H9 (cell line): ENCODE data around the gene TIMM10B. TPM values are rescaled to one million over a fixed set of nuclear protein-coding genes. Genes with fewer than 3 reads are reported as not detected.

Experiments
- DNase-seq: peaks from one replicate; pipeline ENCODE4 v3.0.0-alpha.2; 2017
- H2AFZ ChIP-seq: one replicate; pipeline ENCODE4 v1.6.1; 2013; ENCODE audit warnings: mild to moderate bottlenecking, low read length, control low read depth, moderate library complexity
- H2AK5ac ChIP-seq: 2 replicates; pipeline ENCODE4 v1.6.1; 2013; ENCODE audit warnings: low read length, control low read depth, mixed read lengths; ENCODE audit not compliant: insufficient read length
- H2BK120ac ChIP-seq: one replicate; pipeline ENCODE4 v1.6.1; 2013; ENCODE audit warnings: low read depth, mild to moderate bottlenecking, low read length, control low read depth, inconsistent platforms; ENCODE audit not compliant: poor library complexity, severe bottlenecking
- H2BK12ac ChIP-seq: 2 replicates; pipeline ENCODE4 v1.6.1; 2013; ENCODE audit warnings: low read length, control low read depth, mixed read lengths, low read depth; ENCODE audit not compliant: insufficient read length
- H2BK15ac ChIP-seq: 2 replicates; pipeline ENCODE4 v1.6.1; 2013; ENCODE audit warnings: low read depth, low read length, control low read depth
- H2BK20ac ChIP-seq: one replicate; pipeline ENCODE4 v1.6.1; 2013; ENCODE audit warnings: low read depth, mild to moderate bottlenecking, low read length, control low read depth, inconsistent platforms; ENCODE audit not compliant: poor library complexity, severe bottlenecking
- H2BK5ac ChIP-seq: 2 replicates; pipeline ENCODE4 v1.6.1; 2013; ENCODE audit warnings: low read length, control low read depth, mixed read lengths; ENCODE audit not compliant: insufficient read length
- H3K14ac ChIP-seq: 2 replicates; pipeline ENCODE4 v1.6.1; 2013; ENCODE audit warnings: low read length, control low read depth; ENCODE audit not compliant: insufficient read depth
- H3K18ac ChIP-seq: 2 replicates; pipeline ENCODE4 v1.6.1; 2013; ENCODE audit warnings: low read depth, mild to moderate bottlenecking, mixed read lengths, low read length, control low read depth; ENCODE audit not compliant: insufficient read length
- H3K23ac ChIP-seq: 2 replicates; pipeline ENCODE4 v1.6.1; 2013; ENCODE audit warnings: low read length, control low read depth, mixed read lengths, low read depth; ENCODE audit not compliant: insufficient read length
- H3K23me2 ChIP-seq: 2 replicates; pipeline ENCODE4 v1.6.1; 2013; ENCODE audit warnings: low read depth, mild to moderate bottlenecking, mixed read lengths, low read length, control low read depth; ENCODE audit not compliant: insufficient read length, poor library complexity, severe bottlenecking
- H3K27ac ChIP-seq: 2 replicates; pipeline ENCODE4 v1.5.1; 2013; ENCODE audit warnings: low read length, control low read depth, mixed read lengths, low read depth; ENCODE audit not compliant: insufficient read length
- H3K27me3 ChIP-seq: 2 replicates; pipeline ENCODE4 v1.6.1; 2013; ENCODE audit warnings: low read length, control low read depth, inconsistent platforms; ENCODE audit not compliant: insufficient read depth
- H3K4ac ChIP-seq: 2 replicates; pipeline ENCODE4 v1.6.1; 2013; ENCODE audit warnings: low read depth, mild to moderate bottlenecking, control low read depth, inconsistent platforms, low read length, moderate library complexity
- H3K4me1 ChIP-seq: 2 replicates; pipeline ENCODE4 v1.6.1; 2013; ENCODE audit warnings: low read length, control low read depth, inconsistent platforms; ENCODE audit not compliant: insufficient read depth
- H3K4me2 ChIP-seq: 2 replicates; pipeline ENCODE4 v1.6.1; 2013; ENCODE audit warnings: low read length, control low read depth, mixed read lengths; ENCODE audit not compliant: insufficient read length, insufficient read depth
- H3K56ac ChIP-seq: 2 replicates; pipeline ENCODE4 v1.6.1; 2013; ENCODE audit warnings: low read depth, mild to moderate bottlenecking, mixed read lengths, low read length, control low read depth; ENCODE audit not compliant: insufficient read length
- H3K79me1 ChIP-seq: 2 replicates; pipeline ENCODE4 v1.6.1; 2013; ENCODE audit warnings: low read depth, mild to moderate bottlenecking, moderate library complexity, low read length, control low read depth, inconsistent platforms; ENCODE audit not compliant: insufficient read depth, poor library complexity, severe bottlenecking
- H3K79me2 ChIP-seq: 2 replicates; pipeline ENCODE4 v1.6.1; 2013; ENCODE audit warnings: low read length, control low read depth, inconsistent platforms; ENCODE audit not compliant: insufficient read depth
- H3K9ac ChIP-seq: 2 replicates; pipeline ENCODE4 v1.6.1; 2013; ENCODE audit warnings: low read length, control low read depth, mixed read lengths; ENCODE audit not compliant: insufficient read length; ENCODE audit errors: extremely low read depth
- H3K9me3 ChIP-seq: one replicate; pipeline ENCODE4 v1.6.1; 2013; ENCODE audit warnings: low read depth, low read length, inconsistent platforms; ENCODE audit not compliant: control insufficient read depth
- H3T11ph ChIP-seq: one replicate; pipeline ENCODE4 v1.6.1; 2013; ENCODE audit warnings: mild to moderate bottlenecking, low read length, control low read depth, inconsistent platforms
- H4K20me1 ChIP-seq: one replicate; pipeline ENCODE4 v1.6.1; 2013; ENCODE audit not compliant: control insufficient read depth, insufficient read length, insufficient read depth
- H4K5ac ChIP-seq: 2 replicates; pipeline ENCODE4 v1.6.1; 2013; ENCODE audit warnings: low read depth, mild to moderate bottlenecking, mixed read lengths, low read length, control low read depth; ENCODE audit not compliant: insufficient read length
- H4K8ac ChIP-seq: replicated peaks from 2 replicates; pipeline ENCODE4 v1.6.1; 2013; ENCODE audit warnings: low read length, control low read depth, mixed read lengths, low read depth; ENCODE audit not compliant: insufficient read length
- H4K91ac ChIP-seq: 2 replicates; pipeline ENCODE4 v1.6.1; 2013; ENCODE audit warnings: low read depth, mild to moderate bottlenecking, moderate library complexity, mixed read lengths, low read length, control low read depth; ENCODE audit not compliant: insufficient read length
- H3K27ac Mint-ChIP-seq, 3 experiments: 2 replicates in 2 of 3; 3 replicates in 1 of 3; pipeline ENCODE4 v1.8.0; 2020 to 2021; ENCODE audit warnings: mixed read lengths in 3 of 3, mild to moderate bottlenecking in 1 of 3, moderate library complexity in 1 of 3
- H3K27me3 Mint-ChIP-seq: 2 replicates; pipeline ENCODE4 v1.8.0; 2021; ENCODE audit warnings: low read depth, mild to moderate bottlenecking, moderate library complexity, mixed read lengths
- H3K36me3 Mint-ChIP-seq, 3 experiments: 2 replicates in 2 of 3; 3 replicates in 1 of 3; pipeline ENCODE4 v1.8.0; 2020 to 2021; ENCODE audit warnings: low read depth in 3 of 3, mixed read lengths in 3 of 3; ENCODE audit not compliant: insufficient read depth in 1 of 3
- H3K4me1 Mint-ChIP-seq, 2 experiments: 2 replicates each; pipeline ENCODE4 v1.8.0; 2020; ENCODE audit warnings: mixed read lengths in 2 of 2
- H3K4me3 Mint-ChIP-seq, 2 experiments: 2 replicates in 1 of 2; 3 replicates in 1 of 2; pipeline ENCODE4 v1.8.0; 2020 to 2021; ENCODE audit warnings: mild to moderate bottlenecking in 2 of 2, mixed read lengths in 2 of 2, moderate library complexity in 1 of 2
- H3K9me3 Mint-ChIP-seq, 2 experiments: 2 replicates in 1 of 2; 3 replicates in 1 of 2; pipeline ENCODE4 v1.8.0; 2020; ENCODE audit warnings: mild to moderate bottlenecking in 2 of 2, mixed read lengths in 2 of 2, moderate library complexity in 1 of 2
- CTCF ChIP-seq: fragments of 200-600 bp; sonication (generic); conservative IDR thresholded peaks from 3 replicates; pipeline ENCODE4 v1.8.0; 2021; ENCODE audit warnings: antibody characterized with exemption, mild to moderate bottlenecking
- WGBS: extraction: QIAGEN DNeasy Blood & Tissue Kit; methylation state at CpG from one replicate; pipeline ENCODE4 v1.1.7; 2013; ENCODE audit warnings: missing lambda C conversion rate, low lambda C conversion rate, mixed read lengths; ENCODE audit not compliant: insufficient read length; ENCODE audit errors: extremely low coverage; 5-methylcytosine and 5-hydroxymethylcytosine counted together
- total RNA-seq: library from RNA; stranded (reverse); gene quantifications from 2 replicates; pipeline ENCODE4 v1.2.1, GENCODE V29; 2021

Gene TIMM10B
- total RNA-seq, 1 experiment from 2014 or later, result 49.9 TPM

GRCh38 chr11:6443269-6444003, 37.9 kb upstream of the TIMM10B start:
- Histone ChIP-seq H3K23ac (no peak overlapping the region), H2BK12ac (no peak overlapping the region), H3K56ac (no peak overlapping the region), H3K4me1 (no peaks in the 10 kb centered on the region), H3K4ac (no peak overlapping the region), H3K23me2 (no peaks in the 10 kb centered on the region), H3K27ac (no peak overlapping the region), H2BK120ac (no peak overlapping the region), H3K27me3 (no peaks in the 10 kb centered on the region), H4K20me1 (no peaks in the 10 kb centered on the region), H2BK15ac (no peak overlapping the region), H3K4me2 (no peak overlapping the region), H3K79me2 (no peaks in the 10 kb centered on the region), H3T11ph (no peak overlapping the region), H2BK20ac (no peak overlapping the region), H2BK5ac (no peak overlapping the region), H3K79me1 (no peaks in the 10 kb centered on the region), H4K91ac (no peak overlapping the region), H4K8ac (no peak overlapping the region), H3K9ac (no peak overlapping the region), H3K9me3 (no peaks in the 10 kb centered on the region), H4K5ac (no peak overlapping the region), H3K14ac (no peak overlapping the region), H2AFZ (no peak overlapping the region), H3K18ac (no peak overlapping the region), H2AK5ac (no peak overlapping the region)
- TF ChIP-seq CTCF, result peak; percentile 90
- H3K27me3 Mint-ChIP-seq, result no peaks in the 10 kb centered on the region
- H3K36me3 Mint-ChIP-seq, result no peaks in the 10 kb centered on the region; a peak in 1 of 7 replicates
- H3K4me1 Mint-ChIP-seq, result peaks cover 0 to 3% of the 10 kb centered on the region in 2 experiments; a peak in 1 of 4 replicates
- no peak overlapping the region for H3K4me3 Mint-ChIP-seq
- no peaks in the 10 kb centered on the region for H3K9me3 Mint-ChIP-seq
- peak; percentile 72 for DNase-seq
- H3K27ac Mint-ChIP-seq, result no peak overlapping the region
- no CpG with 5 or more reads among the region's 5 CpGs for WGBS
